HG03520 (cell line): Measurements from ENCODE around the gene OR51B2.
"Not testable (repeated sequence)": the region's sequence is repeated elsewhere in the genome, so short reads cannot be mapped to it uniquely, and the experiment has no call there.

Experiments used
- ATAC-seq: cut with Tn5 transposase; IDR thresholded peaks from one replicate; pipeline ENCODE4 v1.9.1; 2021; ENCODE audit warnings: mild to moderate bottlenecking, moderate library complexity; ENCODE audit not compliant: unreplicated experiment

Gene OR51B2, protein sequence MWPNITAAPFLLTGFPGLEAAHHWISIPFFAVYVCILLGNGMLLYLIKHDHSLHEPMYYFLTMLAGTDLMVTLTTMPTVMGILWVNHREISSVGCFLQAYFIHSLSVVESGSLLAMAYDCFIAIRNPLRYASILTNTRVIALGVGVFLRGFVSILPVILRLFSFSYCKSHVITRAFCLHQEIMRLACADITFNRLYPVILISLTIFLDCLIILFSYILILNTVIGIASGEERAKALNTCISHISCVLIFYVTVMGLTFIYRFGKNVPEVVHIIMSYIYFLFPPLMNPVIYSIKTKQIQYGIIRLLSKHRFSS

DNA sequence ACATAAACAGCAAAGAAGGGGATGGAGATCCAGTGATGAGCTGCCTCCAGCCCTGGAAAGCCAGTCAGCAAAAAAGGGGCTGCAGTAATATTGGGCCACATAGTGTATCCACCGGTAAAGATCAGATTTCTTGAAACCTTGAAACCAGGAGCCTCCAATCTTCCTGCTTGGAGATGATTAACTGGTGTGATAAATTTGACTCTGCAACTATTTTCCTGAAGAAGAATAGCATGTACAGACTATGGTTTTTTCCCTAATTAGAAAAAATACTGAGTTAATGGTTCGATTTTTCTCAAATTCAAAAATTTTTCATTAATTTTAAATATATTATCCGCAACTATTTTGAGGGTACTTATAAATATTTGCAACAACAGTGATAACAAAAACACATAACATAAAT, at the start of gene OR51B2:
OR51B2 (minus strand) TSS at position 101 of the 400 bp plus-strand sequence; CDS start at position 101, 0 bp downstream.
- no peak for ATAC-seq

DNA sequence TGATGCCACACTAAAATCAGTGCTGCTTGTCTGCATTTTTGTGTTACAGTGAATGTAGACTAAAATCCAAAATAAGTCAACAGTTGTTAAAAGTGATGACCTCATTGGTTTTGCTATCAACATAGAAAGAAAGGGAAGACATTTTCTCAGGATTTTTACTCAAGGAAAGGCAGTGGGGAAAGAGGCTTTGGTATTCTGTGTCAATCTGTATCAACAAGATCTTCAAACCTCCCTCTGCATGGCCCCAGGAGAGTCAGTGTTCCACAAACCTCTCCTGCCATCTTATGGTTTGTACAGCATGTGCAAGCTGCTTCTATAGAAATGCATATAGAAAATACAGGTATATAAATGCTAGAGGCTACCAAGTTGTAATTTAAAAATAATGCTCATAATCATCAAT, 45.7 kb upstream of the OR51B2 start:
- no peak for ATAC-seq

DNA sequence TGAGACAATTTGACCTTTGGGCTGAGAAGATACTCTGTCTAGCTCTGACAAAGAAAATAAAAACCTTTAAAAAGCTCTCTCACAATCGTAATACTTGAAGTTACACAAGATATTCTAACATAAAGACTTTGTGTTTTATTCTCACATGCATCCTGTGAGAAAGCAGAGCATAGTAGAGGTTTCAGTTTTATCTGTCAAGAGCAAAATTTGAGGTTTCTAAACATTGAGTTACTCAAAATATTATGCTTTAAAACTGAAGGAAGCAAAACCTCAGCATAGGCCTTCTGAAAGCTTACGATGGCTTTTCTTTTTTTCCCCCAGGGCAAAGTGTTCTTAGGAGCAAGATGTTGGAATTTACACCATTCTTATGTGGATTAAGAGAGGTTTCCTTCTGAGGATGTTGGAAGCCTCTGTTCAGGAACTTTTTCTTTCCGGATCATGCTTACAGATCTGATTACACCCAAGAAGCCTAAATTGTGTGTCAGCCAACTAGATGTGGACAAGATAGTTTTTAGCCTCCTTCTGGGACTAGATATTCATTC, 44.5 kb upstream of the OR51B2 start:
- no peak for ATAC-seq

DNA sequence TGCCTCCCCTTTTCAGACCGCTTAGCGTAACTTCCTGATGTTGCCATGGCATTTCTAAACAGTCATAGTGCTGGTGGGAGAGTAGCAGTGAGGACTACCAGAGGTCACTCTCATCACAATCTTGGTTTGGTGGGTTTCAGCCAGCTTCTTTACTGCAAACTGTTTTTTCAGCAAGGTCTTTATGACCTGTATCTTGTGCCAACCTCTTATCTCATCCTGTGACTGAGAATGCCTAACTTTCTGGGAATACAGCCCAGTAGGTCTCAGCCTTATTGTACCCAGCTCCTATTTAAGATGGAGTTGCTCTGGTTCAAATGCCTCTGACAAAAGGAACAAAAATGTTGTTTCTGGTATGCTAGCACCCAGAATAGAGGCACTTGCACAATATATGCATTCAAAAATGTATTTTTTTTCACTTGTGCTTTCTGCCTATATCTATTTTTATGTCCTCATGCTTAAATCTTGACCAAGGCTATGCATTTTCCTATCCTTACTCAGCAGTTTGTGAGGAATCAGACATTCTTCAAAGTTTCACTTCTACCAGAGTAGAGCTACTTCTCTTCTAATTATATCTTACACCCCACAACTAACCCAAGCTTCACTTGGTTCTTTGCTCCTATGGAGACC, 43.5 kb upstream of the OR51B2 start:
- no peak for ATAC-seq

DNA sequence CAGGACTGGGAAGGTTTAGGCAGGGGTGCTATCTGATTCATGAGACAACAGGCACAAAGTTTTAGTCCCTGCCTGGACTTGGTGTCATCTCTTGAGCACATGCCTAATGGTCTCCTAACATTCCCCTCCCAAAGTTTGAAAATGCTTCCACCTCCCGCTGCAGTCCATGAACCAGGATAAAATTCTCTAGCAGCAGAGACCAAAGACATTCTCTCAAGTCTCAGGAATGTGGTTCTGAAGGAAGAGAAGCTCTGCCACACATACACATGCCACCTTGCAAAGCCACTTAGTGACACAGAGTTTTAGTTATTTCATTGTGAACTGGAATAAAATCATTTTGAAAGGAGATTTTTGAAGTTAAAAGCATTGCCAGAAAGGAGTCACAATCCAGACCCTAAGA, 42.8 kb upstream of the OR51B2 start:
- ATAC-seq, result no peak

DNA sequence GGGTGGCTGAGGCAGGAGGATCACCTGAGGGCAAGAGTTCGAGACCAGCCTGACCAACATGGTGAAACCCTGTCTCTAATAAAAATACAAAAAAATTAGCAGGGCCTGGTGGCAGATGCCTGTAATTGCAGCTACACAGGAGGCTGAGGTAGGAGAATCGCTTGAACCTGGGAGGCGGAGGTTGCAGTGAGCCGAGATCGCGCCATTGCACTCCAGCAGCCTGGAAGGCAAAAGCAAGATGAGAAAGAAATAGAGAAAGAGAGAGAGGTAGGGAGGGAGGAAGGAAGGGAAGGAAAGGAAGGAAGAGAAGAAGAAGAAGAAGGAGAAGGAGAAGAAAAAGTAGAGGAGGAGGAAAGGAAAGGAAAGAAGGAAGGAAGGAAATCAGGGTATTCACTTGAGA, 42.3 kb upstream of the OR51B2 start:
- ATAC-seq, result not testable (repeated sequence)

DNA sequence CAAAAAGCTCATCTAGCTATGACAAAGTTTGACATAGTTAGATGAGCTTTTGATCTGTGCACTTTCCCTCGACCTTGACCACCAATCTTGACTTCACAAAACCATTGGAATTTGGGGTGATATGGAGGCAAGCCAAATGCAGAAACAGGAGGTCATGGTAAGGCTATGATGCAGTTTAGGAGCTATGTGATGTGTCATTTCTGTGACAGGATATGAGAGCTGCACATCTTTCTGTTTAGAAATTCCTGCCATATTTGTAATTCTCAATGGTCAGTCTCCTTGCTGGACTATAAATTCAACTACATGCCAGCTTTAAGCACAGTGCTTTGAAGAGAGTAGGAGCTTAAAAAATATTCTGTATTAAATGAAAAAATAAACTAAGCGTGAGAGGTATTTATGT, 40.1 kb upstream of the OR51B2 start:
- ATAC-seq, result no peak

DNA sequence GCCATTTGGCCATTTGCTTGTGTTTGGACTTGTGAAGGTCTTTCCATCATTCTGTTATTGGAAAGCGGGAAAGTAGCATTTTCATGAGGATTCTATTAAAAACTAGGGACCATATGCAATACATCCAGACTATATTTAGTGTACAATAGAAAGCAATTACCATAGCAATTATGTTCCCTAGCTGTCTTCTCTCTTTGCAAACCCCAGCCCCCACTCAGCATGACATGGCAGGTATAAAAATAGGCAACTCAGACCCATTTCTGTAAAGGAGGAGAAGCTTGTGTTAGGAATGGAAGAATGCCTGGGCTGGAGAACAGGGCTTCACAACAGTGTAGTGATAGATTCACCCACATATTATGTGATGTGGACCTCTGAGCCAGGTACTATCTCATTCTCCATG, 39.6 kb upstream of the OR51B2 start:
- ATAC-seq, result no peak

DNA sequence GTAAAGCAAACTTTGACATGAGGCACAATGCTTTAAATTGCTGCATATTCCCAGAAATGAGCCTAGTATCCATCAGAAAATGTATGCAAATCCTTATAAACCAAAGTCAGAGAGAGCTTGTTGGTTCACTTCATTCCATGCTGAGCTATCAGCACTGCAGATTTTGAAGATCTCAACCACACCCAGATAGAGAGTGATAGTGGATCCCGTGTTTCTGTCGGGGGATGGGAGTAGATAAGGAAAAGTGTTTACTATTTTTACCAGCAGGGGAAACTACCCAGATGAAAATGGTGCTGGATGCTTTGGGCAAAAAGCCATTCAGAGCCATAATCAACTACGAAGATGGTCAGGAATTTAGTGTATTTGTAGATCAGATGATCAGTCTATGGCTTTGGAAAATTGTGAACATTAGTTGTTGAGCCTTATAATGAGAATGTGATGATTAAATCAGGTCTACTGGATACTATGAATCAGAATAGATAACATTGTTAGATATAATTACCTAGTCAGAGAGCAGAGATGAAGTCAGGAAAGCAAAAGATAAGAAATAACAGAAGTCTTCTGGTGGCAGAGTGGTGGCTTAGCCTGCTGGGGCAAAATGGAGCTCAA, 38.0 kb upstream of the OR51B2 start:
- ATAC-seq, result no peak

DNA sequence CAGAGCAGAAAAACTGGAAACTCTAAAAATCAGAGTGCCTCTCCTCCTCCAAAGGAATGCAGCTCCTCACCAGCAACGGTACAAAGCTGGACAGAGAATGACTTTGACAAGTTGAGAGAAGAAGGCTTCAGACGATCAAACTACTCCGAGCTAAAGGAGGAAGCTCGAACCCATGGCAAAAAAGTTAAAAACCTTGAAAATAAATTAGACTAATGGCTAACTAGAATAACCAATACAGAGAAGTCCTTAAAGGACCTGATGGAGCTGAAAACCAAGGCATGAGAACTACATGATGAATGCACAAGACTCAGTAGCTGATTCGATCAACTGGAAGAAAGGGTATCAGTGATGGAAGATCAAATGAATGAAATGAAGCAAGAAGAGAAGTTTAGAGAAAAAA, 31.9 kb upstream of the OR51B2 start:
- not testable (repeated sequence) for ATAC-seq

DNA sequence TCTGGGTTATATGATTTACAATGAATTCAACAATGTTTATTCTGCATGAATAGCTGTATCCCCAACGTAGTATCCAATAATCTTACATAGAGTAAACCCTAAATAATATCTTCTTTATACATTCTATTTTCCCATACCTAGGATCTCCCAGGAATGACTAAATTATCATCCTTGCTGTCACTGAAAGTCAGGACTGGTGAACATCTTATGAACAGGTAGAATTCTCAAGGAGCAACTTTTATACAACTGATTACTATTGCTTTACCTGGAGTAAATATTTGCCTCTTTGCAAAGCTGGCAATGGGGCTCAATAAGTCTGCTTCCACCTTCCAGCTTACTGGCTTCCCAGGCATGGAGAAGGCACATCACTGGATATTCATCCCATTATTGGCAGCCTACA, 27.1 kb upstream of the OR51B2 start, which contains the start of gene OR51B6:
OR51B6 (plus strand) TSS at position 301 of the 400 bp plus-strand sequence; CDS start at position 301, 0 bp downstream.
- no peak for ATAC-seq

DNA sequence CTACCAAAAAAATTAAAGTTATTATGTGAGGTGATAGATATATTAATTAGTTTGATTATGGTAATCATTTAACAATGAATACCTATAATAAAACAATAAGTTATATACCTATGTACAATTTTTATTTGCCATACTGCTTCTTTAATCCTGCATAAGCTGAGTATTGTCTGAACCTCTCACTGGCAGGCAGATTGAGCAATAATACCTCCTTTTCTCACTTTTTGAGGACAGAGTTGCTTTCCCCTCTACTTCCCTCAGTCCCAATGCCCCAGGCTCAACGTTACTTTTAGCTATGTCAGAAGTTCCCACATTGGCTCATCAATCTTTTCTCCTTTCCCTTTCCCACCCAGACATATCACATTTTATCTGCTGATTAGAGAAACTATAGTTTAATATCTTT, 25.5 kb upstream of the OR51B2 start:
- no peak for ATAC-seq

DNA sequence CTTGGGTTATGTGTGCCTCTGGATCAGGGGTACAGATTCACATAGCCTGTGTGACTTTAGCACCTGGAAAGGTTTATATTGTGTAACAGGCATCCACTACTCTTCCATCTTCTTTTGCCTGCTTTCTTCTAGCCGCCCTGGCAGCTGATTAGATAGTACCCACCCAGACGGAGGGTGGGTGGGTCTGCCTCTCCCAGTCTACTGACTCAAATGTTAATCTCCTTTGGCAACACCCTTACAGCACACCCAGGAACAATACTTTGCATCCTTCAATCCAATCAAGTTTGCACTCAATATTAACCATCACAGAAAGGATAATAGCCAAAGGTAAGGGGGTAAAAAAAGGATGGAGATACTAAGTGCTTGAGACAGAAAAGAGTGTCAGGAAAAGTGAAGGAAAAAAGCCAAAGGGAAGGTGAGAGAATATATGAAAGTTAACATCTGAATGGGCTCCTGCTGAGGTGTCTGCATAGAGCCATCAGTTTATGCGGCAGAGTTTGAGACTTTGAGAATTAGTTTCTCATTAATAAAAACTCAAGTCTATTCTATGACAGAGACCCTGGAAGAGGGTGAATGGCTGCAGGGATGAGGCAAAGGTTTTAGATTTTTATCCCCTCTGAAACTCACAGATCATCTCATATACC, 24.6 kb upstream of the OR51B2 start:
- no peak for ATAC-seq

DNA sequence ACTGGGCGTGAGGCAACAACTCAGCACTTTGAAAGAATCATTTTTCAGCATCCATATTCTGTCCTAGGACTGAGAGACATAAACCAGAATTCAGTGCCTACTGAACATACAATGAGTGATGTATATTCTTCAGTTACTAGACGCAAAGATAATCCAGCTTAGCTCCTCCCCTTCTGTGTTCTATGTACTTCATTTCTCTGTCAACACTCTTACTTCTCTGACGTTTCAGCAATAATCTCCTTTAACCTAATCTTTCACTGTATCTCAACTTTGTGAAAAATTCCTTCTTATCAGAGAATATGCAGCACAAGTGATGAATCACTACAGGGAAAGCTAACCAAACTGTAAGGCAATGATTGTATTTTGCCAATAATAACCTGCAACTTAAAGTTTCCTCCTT, 21.7 kb upstream of the OR51B2 start:
- no peak for ATAC-seq

DNA sequence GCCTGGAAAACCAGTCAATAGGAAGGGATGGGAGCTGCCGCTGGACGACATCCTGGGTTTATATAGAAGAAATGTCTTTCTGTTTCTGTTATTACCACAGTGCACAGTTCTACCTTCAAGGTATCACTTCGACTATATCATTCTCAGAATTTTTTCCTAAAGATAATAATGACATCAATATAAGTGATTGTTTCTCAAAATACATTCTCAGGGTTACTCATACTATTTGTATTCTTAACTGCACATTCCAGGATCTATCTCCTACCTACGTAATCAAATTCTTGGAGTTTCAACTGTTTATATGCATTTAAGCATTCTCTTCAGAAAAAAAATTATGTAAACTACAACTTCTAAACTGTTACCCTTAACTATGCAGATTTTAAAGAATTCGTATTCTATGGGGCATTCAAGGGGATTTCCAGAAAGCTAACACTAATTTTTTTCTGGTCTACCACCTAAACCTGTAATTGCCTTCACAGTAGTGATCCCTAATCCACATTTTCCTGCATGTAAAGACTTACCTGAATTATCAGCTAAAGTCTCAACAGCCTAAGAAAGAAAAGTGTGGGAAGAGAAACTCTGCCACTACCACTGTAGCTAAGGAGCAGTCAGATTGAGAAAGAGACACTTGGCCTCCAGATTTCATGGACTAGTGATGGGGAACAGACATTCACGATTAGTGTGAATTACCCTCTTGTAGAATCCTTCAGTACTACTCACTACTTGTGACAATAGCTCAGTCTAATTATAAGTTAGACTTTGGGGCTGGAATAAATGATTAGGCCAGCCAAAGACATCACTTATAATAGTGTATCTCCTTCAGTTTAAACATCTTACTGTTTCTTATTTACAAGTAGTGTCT, 19.6 kb upstream of the OR51B2 start, which contains the start of gene OR51B5:
OR51B5 (minus strand) TSS at position 51 of the 862 bp plus-strand sequence; CDS start at position 51, 0 bp downstream.
- no peak for ATAC-seq

DNA sequence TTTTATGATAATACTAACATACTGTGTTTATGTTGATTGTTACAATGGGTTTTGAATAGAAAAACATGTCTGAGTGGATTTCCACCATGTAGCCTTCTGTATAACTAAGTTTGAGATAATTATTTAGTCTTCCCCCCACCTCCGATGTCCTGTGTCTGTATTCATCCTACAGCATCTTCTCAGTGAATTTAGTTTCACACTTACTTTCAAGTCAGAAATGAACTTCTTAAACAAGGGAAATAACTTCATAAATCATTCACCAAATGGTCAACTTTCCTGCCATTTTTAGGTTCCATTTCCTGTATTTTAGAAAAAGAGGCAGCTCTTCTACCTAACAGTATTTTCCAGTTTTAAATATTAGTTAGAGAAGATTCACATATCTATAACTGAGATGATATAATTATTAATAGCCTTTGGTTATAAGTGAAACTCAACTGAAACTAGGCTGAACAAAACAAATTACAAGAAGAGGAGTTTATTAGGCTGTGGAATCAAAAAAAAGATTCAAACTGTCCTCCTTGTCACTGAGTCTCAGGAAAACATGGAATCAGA, 15.8 kb upstream of the OR51B2 start:
- ATAC-seq, result peak; percentile 48

DNA sequence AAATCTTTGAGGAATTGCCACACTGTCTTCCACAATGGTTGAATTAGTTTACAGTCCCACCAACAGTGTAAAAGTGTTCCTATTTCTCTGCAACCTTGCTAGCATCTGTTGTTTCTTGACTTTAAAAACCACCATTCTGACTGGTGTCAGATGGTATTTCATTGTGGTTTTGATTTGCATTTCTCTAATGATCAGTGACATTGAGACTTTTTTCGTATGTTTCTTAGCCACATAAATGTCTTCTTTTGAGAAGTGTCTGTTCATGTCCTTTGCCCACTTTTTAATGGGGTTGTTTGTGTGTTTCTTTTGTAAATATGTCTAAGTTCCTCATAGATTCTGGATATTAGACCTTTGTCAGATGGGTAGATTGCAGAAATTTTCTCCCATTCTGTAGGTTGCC, 13.2 kb upstream of the OR51B2 start:
- not testable (repeated sequence) for ATAC-seq

DNA sequence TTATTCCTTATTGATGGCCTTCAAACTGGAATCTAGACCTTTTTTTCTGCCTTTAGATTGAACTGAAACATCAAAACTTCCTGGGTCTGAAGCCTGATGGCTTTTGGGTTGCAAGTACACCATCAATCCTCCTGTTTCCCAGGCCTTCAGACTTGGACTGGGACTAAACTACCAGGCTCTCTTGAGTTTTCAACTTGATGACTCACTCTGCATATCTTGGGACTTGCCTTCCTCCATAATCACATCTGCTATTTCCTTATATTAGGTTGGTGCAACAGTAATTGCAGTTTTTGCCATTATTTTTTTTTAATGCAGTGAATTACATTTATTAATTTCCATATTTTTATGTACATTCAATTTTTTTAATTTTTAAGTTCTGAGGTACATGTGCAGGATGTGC, 12.2 kb upstream of the OR51B2 start:
- ATAC-seq, result no peak

DNA sequence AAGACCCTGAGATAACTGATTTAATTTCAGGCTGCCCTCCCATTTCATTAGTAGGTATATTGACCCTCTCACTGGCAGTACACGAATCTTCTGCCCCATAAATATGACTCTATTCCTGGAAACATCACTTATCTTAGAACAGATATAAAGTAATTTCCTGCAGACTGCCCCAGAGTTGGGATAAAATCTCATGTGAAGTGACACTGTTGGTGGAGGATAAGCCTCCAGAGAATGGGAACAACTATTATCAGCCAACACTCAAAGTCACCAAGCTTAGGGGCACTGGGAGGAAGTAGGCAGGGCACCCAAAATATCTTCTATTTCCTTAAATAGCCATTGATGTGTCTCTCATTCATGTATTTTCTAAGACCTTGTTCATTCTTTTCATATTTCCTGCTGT, 11.1 kb upstream of the OR51B2 start:
- no peak for ATAC-seq

DNA sequence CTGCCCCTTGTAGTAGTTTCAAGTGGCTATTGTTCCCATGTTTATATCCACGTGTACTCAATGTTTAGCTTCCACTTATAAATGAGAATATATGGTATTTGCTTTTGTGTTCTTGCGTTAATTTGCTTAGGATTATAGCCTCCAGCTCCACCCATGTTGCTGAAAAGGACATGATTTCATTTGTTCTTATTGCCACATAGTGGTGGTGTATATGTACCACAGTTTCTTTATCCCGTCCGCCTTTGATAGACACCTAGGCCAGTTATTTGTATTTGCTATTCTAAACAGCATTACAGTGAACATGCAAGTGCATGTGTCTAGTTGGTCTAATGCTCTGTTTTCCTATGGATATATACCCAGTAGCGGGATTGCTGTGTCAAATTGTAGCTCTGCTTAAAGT, 6.8 kb downstream of the OR51B2 start:
- no peak for ATAC-seq
